Measurements from ENCODE around the gene ZNF423.

Gene ZNF423

DNA sequence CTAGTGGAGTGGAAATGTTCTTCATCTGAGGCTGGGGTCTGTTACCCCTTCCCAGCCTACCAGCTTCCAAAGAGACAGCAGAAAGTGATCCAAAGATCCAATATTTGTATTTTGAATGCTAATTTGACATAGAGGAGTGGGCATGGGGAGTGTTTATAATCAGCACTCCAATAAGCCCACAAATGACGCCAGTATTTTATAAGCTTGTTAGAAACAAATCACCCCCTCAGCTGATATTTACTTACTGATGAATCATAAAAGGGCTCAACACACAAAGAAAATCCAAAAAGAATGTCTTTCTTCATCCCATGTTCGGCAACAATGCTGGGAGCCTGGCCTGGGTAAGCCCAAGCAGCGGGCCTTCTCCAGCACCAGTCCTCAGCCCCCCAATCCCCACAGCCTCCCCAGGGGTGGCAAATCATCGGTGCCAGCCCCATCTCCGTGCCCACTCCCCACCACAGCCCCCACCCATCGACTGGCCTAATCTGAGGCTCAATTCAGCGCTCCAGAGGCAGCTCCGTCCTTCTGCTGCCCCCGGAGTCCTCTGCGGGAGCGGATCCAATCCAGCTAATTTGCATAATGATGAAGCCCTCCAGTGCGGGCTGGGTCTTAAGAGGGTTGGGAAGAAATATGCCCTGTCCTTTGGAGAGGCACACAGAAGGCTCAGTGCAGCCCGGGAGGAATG lies 312.8 kb downstream of the ZNF423 start:
- no peak for DNase-seq

GRCh38 chr16:49542391-49542891 lies 313.5 kb downstream of the ZNF423 start:
- no peak for DNase-seq

GRCh38 chr16:49540836-49541235 lies 315.1 kb downstream of the ZNF423 start:
- no peak for DNase-seq

GRCh38 chr16:49539758-49540157 lies 316.2 kb downstream of the ZNF423 start:
- no peak for DNase-seq

- DNase-seq, result no peak
Measured at GRCh38 chr16:49537924-49538459, 317.9 kb downstream of the ZNF423 start.

- no peak for DNase-seq
Measured at GRCh38 chr16:49534901-49535610, 320.9 kb downstream of the ZNF423 start.

GRCh38 chr16:49533422-49533821 lies 322.5 kb downstream of the ZNF423 start:
- DNase-seq, result no peak

DNA sequence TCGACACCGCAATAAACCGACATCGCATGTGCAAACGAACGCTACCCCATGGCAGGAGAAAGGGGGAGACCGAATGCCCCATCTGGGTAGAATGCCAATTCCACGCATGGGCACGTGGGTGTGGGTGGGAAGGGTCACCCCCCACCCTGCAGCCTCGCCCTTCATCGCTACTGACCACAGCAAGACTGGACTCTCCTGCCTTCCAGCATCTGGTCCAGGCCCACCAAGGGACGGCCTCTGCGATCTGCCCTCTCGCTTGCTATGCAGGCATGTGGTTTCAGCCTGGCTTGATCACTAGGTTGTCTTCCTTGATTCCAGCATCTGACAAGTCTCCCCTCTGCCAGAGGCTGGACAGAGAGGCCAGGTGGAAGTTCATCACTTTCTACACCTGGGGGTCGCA lies 323.0 kb downstream of the ZNF423 start:
- no peak for DNase-seq

GRCh38 chr16:49531931-49532840 lies 323.7 kb downstream of the ZNF423 start:
- no peak for DNase-seq

DNA sequence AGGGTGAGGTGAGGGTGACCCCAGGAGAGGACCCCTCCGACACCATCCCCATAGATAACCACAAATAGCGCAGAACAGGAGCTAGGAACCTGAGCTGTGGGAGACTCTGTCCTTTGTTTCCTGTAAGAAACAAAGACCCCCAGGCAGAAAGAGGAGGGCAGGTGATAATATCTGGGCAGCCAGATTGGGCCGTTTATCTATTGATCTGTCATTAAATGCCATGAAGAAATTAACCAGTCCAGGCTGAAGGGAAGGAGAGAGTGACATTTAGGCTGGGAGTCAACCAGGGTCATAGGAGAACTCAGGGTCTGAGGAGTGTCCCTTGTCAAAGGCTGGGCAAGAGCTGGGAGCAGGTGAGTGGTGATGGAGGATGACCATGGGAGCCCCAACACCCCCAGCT lies 324.5 kb downstream of the ZNF423 start:
- DNase-seq, result no peak

- no peak for DNase-seq
Measured at GRCh38 chr16:49530427-49530970, 325.4 kb downstream of the ZNF423 start.

DNA sequence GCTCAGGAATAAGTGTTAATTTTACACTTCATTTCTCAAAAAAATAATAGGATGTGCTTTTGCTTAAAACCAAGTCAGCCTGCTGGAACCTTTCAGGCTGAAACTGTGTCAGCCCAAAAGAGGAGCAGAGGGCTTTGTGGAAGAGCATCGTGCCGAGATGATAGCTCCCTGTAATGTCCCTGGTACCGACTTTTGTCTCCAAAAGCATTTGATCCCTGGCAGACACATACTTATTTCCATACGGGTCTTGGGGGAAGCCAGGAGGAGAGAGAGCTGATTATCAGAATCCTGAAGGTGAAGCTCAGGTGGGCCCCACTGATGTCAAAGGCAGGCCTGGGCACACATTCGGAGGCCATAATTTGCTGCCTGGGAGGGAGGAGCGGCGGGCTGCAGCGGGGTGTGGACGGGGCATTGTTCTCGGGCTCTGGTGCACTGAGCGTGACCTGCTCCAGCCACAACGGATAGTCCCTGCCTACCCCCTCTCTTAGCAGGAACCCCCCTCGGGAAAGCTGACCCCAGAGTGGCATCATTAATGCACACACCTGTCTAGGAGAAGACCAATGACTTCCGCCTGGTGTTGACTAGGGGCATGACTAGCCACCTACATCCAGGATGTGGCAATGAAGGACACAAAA lies 326.4 kb downstream of the ZNF423 start:
- DNase-seq, result no peak

DNA sequence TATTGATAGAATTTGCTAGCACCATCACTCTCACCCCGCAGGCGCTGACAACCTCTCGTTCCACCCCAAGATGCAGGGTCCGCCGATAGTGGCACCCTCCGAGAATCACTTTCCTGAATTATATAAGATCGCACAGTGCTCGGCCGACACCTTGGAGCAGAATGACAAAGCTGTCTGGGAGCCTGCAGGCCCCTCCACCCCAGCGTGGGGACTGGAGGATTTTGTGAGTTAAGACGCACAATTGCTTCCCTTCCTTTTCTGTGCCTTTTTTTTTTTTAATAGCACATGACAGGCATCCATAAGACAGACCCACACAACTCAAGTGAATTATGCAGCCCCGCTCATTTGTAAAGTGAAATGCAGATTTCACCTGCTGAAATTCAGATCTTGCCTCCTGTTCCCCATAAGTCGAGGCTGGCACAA lies 327.0 kb downstream of the ZNF423 start:
- DNase-seq, result no peak

DNA sequence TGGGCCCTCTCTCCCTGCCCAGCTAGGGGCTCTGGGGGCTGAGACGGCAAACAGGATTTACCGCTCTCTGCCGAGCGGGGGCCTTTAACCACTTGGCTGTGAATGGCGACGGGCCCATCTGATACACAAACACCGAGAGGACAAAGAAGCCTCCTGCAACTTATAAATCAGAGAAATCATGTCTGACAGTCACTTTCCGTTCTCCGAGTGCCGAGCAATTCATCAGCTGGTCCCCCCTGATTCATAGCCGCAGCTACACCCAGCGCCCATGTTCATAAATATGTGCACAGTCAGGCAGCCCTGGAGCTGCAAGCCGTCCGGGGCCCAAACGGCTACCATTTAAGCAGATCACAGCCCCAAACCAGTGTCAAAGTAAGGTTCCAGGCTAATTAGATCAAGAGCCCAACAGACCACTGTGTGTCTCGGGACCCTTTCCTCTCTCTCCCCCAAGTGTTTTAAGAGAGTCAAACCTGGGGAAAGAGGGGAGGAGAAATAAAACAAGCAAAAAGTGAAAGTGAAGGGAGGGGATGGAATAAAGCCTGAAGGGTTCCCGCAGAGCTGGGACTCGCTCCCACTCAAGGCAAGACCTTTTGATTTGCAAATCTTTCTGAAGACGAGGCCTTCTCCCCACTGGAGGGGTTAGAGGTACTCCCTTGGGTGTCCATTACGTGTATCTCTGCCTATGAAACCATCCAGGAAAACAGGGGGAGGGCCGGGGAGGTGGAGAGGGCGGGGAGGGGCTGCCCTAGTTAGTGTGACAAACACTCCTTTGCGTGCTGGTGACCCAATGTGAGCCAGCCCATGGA lies 327.6 kb downstream of the ZNF423 start:
- no peak for DNase-seq

GRCh38 chr16:49527611-49528010 lies 328.3 kb downstream of the ZNF423 start:
- no peak for DNase-seq

DNA sequence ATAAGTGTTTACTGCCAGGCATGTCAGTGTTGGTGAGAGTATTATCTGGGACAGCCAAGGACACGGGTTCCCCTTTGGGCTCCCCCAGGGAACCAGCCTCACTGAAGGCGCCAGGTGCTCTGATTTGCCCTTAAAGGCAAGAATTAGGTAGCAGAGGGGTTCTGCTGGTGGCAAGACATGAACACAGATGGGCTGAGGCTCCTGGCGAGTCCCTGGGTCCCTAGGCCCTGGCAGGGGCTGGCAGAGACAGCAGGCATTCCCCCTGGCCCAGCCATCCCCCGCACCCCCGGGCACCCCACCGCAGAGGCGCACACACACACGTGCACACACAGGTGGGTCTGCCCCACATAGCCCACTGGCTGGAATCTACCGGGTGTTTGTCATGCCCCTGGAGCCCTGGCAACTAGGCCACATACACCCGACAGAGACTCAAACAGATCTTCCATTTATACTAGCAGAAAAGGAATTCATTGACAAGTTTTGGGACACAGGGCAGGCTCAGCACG lies 329.0 kb downstream of the ZNF423 start:
- DNase-seq, result no peak

DNA sequence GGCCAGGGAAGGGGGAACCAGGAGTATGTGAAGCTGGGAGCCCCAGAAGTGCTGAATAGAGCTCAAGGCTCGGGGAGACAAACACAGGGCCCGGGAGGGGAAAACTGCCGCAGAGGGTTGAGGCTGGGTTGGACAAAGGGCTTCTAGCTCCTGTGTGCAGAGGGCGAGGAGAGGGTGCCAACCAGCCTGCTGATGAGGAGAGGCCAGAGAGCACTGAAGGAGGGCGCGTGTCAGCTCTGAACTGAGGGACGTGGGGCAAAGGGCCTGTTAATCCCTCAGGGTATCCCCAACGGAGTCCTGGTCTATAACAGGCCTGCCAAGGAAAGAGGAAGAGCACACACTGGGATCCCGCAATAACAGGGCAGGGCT lies 331.0 kb downstream of the ZNF423 start:
- DNase-seq, result no peak

- DNase-seq, result no peak
Measured at GRCh38 chr16:49524216-49524946, 331.5 kb downstream of the ZNF423 start.

DNA sequence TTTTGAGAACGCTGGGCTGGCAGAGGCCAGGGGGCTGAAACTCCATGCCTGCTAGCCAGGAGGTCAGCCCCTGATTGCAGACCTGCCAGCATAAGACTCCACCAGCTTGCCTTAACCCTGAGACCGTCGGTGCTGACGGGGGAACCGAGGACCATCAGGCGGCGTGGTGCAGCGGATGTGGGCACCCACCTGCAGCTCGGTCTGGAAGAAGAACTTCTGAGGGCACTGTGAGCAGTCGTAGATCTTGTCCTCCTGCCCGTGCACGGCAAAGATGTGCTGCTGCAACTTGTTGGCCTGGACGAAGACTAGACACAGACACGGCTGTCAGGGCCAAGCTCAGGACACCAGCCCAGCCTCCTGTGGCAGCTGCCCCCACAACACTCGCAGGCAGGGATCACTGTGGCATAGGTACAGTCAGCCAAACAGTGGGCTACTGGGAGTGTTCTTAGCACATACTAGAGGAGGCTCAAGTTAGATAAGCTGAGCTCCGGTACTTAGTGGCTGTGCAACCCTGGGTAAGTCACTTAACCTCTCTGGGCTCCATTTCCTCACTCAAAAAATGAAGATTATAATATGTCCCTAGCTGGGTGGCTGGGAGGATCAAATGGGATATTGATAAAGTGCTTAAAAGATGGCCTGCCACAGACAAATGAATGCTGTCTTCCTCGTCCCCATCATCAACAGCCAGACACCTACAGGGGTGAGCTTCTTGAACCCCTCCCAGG lies 332.3 kb downstream of the ZNF423 start:
- DNase-seq, result no peak
